Activated CD8-positive, alpha-beta memory T cell treated with anti-CD3 and anti-CD28 coated beads, Interleukin-2, amount 10 ng/mL, durations not matched to agents 7 days and 5 days (primary cell): ENCODE measurements around the gene MAMDC4. TPM values are rescaled to one million over a fixed set of nuclear protein-coding genes. Genes with fewer than 3 reads are reported as not detected.
A peak's percentile ranks its signal among the peaks of the same experiment; 100 is the strongest.
"Not testable (repeated sequence)": the region's sequence is repeated elsewhere in the genome, so short reads cannot be mapped to it uniquely, and the experiment has no call there.

Source experiments
- ATAC-seq: fragments of 150-1000 bp; cut with Tn5 transposase; one replicate; pipeline ENCODE4 v1.10.0; 2021; ENCODE audit warnings: moderate library complexity
- CTCF ChIA-PET: fragments of 350-600 bp; sonication (Branson Sonifier 250); formaldehyde crosslinking; loops from one replicate; lab custom pipeline; 2021; ENCODE audit warnings: antibody characterized with exemption; lab: Charles Lee
- DNase-seq: peaks from one replicate; pipeline ENCODE4 v3.0.0-alpha.2; 2020
- H3K27ac Mint-ChIP-seq: one replicate; pipeline ENCODE4 v1.8.0; 2021; ENCODE audit warnings: mild to moderate bottlenecking, mixed read lengths
- H3K27me3 Mint-ChIP-seq: one replicate; pipeline ENCODE4 v1.8.0; 2021; ENCODE audit warnings: mixed read lengths
- H3K36me3 Mint-ChIP-seq: one replicate; pipeline ENCODE4 v1.8.0; 2021; ENCODE audit warnings: mild to moderate bottlenecking, mixed read lengths
- H3K4me1 Mint-ChIP-seq: one replicate; pipeline ENCODE4 v1.8.0; 2021; ENCODE audit warnings: mixed read lengths
- H3K4me3 Mint-ChIP-seq: one replicate; pipeline ENCODE4 v1.8.0; 2021; ENCODE audit warnings: mild to moderate bottlenecking, moderate library complexity, mixed read lengths
- H3K9me3 Mint-ChIP-seq: one replicate; pipeline ENCODE4 v1.8.0; 2022; ENCODE audit warnings: low read depth, mixed read lengths
- total RNA-seq, 2 experiments: library from RNA; stranded (reverse); gene quantifications; one replicate each; pipeline ENCODE4 v1.2.3, GENCODE V29; 2021

MAMDC4 gene
- total RNA-seq, 2 experiments from 2014 or later = 13.4 to 15.5 TPM

DNA sequence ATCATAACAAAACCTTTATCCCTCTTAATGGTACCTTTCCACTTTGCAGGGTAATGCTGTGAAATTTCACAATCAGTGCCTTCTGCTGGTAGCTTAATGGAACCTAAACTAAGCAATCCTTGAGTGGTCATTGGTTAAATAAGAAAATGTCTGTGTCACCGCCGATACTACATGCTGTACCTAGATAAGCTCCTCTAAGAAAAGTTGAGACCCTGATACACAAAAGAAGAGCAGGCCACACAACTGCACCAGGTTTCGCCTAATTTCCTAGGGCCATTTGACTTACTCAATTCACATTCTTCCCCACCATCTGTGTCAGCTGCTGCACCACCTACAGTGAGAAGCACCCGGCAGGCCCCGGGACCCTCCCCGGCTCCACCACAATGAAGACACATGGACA is 23.0 kb downstream of the MAMDC4 start:
- H3K4me3 Mint-ChIP-seq = no peak overlapping the region
- CTCF ChIA-PET = interaction anchor here (0.7 to 1.0 kb wide), 4 partner anchors 18 to 155 kb away, joined by 3 to 4 read pairs (median 3); no protein-coding TSS in a partner anchor
- ATAC-seq (no peak), DNase-seq (no peak)
- H3K4me1 Mint-ChIP-seq = peaks cover 3% of the 10 kb centered on the region
- no peaks in the 10 kb centered on the region for H3K27me3 Mint-ChIP-seq
- no peak overlapping the region for H3K27ac Mint-ChIP-seq
- H3K9me3 Mint-ChIP-seq = no peaks in the 10 kb centered on the region
- peaks cover 2% of the 10 kb centered on the region for H3K36me3 Mint-ChIP-seq

DNA sequence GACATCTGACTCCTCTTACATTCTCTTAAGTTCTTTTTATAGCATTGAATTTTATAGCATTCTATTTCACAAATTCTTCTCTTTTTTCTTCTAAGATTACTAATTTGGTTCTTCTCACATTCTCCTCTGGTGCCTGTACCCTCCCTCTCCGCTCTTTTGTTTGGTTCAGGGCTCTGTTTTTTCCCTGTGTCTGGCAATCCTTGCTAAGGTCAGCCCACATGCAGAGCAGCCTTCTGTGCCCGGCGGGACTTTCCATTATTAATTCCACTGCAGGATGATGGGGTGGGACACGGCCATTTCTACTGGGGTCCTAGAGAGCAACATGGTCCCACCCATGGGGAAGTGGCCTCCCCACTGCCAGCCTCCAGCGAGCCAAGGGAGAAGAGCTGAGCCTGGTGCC is 24.3 kb downstream of the MAMDC4 start:
- no peak overlapping the region for H3K27ac Mint-ChIP-seq
- no peak overlapping the region for H3K4me3 Mint-ChIP-seq
- H3K4me1 Mint-ChIP-seq = peaks cover 15% of the 10 kb centered on the region
- no peaks in the 10 kb centered on the region for H3K9me3 Mint-ChIP-seq
- peaks cover 2% of the 10 kb centered on the region for H3K36me3 Mint-ChIP-seq
- H3K27me3 Mint-ChIP-seq = no peaks in the 10 kb centered on the region
- ATAC-seq = no peak
- no peak for DNase-seq
- CTCF ChIA-PET = no interaction called here

DNA sequence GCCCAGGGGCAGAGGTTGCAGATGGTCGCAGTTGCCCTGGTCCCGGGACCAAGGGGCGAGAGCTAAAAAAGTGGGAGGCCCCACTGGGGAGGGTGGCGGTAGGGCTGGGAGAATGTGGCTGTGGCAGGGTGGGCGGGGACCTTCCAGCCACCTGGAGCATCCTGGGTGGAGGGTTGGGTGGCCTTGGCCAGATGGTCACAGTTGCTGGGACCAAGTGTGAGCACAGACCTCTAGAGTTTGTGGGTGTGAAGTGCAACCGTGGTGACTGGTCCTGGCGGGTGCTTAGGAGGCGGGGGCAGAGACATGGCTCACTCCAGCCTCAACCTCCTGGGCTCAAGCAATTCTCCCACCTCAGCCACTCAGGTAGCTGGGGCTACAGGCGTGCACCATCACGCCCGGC is 28.5 kb downstream of the MAMDC4 start:
- CTCF ChIA-PET = interaction anchor here (1.3 to 3.6 kb wide), 4 partner anchors 22 to 56 kb away, joined by 3 to 23 read pairs (median 8); partner anchors contain the start of gene AJM1
- H3K4me3 Mint-ChIP-seq = no peak overlapping the region

DNA sequence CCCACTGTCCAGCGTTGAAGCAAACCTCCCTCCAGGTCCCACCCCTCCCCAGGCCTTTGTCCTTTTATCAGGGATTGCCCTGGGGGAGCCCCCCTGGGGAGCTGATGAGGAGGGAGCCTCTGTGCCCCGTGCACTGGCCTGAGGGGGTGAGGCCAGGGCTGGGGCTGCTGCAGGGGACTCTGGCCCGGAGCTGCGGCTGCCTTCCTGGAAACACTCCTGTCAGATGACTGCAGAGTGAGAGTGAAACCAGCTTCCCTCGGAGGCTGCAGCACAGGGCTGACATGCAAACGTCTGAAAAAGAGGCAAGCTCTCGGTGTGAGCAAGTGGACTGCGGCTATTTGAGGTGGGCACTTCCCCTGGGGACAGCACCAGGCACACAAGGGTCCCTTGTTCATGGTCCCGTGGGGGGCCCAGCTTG is 29.6 kb downstream of the MAMDC4 start:
- Mint-ChIP-seq H3K27ac (peak overlapping the region; percentile 88), H3K4me1 (peaks cover 46% of the 10 kb centered on the region), H3K4me3 (peak overlapping the region; percentile 76), H3K9me3 (no peaks in the 10 kb centered on the region), H3K27me3 (no peaks in the 10 kb centered on the region), H3K36me3 (no peaks in the 10 kb centered on the region)
- CTCF ChIA-PET = interaction anchor here (0.7 to 3.6 kb wide), 16 partner anchors 14 to 355 kb away, joined by 3 to 23 read pairs (median 4); partner anchors contain the start of genes AJM1 and FBXW5
- DNase-seq (peak; percentile 87), ATAC-seq (peak; percentile 28)

More for the DNA sequence above, 28.5 kb downstream of the MAMDC4 start:
- DNase-seq = no peak
- no peak for ATAC-seq
- Mint-ChIP-seq H3K9me3 (no peaks in the 10 kb centered on the region), H3K36me3 (no peaks in the 10 kb centered on the region), H3K27ac (no peak overlapping the region), H3K4me1 (peaks cover 46% of the 10 kb centered on the region), H3K27me3 (no peaks in the 10 kb centered on the region)

DNA sequence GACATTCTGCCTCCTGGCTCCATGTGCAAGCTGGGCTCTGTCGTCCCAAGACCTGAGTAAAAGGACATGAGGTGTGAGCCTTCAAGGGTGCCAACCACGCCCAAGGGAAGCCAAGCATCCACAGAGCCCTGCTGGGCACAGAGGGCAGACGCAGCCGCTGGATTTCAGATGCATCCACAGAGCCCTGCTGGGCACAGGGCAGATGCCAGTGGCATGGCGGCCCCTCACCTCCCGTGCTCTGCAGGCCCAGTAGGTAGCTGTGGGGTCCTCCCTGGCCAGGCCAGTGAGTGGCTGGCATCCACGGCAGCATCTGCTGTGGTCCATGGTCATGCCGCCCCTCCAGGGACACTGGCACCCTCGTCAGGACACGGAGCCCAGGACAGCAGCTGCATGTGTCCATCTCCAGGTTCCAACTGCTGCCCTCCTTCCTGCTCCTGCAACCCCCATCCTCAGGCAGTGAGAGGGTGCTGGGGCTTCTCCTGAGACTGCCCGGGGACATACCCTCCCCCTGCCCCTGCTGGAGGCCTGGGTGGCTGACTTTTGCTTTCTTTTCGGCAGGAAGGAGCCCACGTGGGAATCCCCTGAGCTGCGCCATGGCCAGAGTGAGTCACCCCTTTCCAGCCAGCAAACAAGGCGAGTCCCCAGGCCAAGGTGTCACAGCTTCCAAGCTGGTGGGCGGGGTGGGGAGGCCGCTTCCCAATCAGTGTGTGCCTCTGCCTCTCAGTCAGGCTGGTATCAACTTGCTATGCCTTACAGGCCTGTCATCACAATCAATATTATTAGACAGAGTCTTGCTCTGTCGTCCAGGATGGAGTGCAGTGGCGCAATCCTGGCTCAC is 30.2 kb downstream of the MAMDC4 start:
- CTCF ChIA-PET = interaction anchor here (0.7 to 3.6 kb wide), 15 partner anchors 14 to 354 kb away, joined by 3 to 23 read pairs (median 4); partner anchors contain the start of genes AJM1 and FBXW5
- Mint-ChIP-seq H3K4me1 (peaks cover 50% of the 10 kb centered on the region), H3K27ac (peak overlapping the region; percentile 88), H3K27me3 (no peaks in the 10 kb centered on the region), H3K4me3 (peak overlapping the region; percentile 76), H3K9me3 (no peaks in the 10 kb centered on the region), H3K36me3 (peaks cover 4% of the 10 kb centered on the region)
- peak; percentile 50 for ATAC-seq
- DNase-seq = peak; percentile 94

DNA sequence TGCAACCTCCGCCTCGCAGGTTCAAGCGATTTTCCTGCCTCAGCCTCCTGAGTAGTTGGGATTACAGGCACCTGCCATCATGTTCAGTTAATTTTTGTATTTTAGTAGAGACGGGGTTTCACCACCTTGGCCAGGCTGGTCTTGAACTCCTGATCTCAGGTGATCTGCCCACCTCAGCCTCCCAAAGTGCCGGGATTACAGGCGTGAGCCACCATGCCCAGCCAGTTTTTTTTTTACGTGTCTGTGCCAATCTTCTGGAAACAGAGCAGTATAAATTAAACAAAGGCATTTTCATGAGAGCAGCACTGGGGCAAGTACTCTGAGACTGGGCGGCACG is 30.8 kb downstream of the MAMDC4 start:
- Mint-ChIP-seq H3K4me1 (peaks cover 50% of the 10 kb centered on the region), H3K27ac (peak overlapping the region; percentile 88), H3K4me3 (peak overlapping the region; percentile 76)
- ATAC-seq, DNase-seq, H3K36me3 Mint-ChIP-seq, H3K9me3 Mint-ChIP-seq, H3K27me3 Mint-ChIP-seq: not testable (repeated sequence)
- CTCF ChIA-PET = interaction anchor here (1.1 to 3.6 kb wide), 8 partner anchors 15 to 185 kb away, joined by 3 to 23 read pairs (median 4); partner anchors contain the start of genes AJM1 and FBXW5

DNA sequence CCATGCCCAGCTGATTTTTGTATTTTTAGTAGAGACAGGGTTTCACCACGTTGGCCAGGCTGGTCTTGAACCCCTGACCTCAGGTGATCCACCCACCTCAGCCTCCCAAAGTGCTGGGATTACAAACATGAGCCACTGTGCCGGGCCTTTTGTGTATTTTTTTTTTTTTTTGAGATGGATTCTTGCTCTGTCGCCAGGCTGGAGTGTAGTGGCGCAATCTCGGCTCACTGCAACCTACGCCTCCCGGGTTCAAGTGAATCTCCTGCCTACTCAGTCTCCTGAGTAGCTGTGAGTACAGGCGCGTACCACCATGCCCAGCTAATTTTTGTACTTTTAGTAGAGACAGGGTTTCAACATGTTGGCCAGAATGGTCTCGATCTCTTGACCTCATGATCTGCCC is 31.5 kb downstream of the MAMDC4 start:
- not testable (repeated sequence) for H3K4me3 Mint-ChIP-seq, H3K27me3 Mint-ChIP-seq, H3K36me3 Mint-ChIP-seq, DNase-seq, ATAC-seq, H3K9me3 Mint-ChIP-seq
- CTCF ChIA-PET = interaction anchor here (1.5 to 3.2 kb wide), 3 partner anchors 40 to 96 kb away, joined by 4 to 24 read pairs (median 6); partner anchors contain the start of genes AJM1 and FBXW5
- Mint-ChIP-seq H3K27ac (peak overlapping the region; percentile 88), H3K4me1 (peaks cover 57% of the 10 kb centered on the region)

DNA sequence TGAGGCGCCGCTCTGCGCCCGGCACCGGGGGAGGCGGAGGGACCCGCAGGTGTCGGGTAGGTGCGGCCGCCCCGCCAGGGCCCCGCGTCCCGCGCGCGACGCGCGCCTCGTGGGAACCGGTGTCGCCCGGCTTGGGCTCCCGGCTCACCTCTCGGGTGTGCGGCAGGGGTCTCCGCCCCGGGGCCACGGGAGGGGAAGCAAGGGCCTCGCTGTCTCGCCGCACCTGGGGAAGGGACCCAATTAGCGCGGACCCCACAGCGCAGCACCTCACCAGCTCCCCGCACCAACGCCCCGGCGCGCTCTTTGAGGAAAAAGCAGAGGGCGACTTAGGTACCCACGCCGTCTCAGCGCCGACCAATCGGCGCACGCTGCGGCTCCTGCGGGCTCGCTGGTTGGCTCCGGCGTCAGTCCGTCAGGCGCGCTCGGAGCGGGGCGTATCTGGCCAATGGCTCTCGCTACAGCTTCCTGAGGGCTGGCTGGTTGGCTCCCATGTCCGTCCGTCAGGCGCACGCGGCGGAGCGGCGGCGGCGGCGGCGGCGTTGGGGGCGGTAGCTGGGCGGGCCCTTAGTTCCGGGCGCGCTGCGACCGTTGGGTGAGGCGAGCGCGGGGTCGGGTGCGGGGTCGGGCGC is 33.9 kb downstream of the MAMDC4 start, which contains the start of gene TRAF2:
TRAF2 (plus strand) TSS at position 567 of the 629 bp plus-strand sequence. CDS start 12,225 bp downstream, outside the sequence.
- peak within 1 kb of the TSS; percentile 96 for H3K4me3 Mint-ChIP-seq
- DNase-seq = peak; percentile 98
- peaks cover 62% of the 10 kb centered on the region for H3K4me1 Mint-ChIP-seq
- no peaks in the 10 kb centered on the region for H3K27me3 Mint-ChIP-seq
- CTCF ChIA-PET = interaction anchor here (0.7 to 3.2 kb wide), 8 partner anchors 16 to 149 kb away, joined by 3 to 24 read pairs (median 5); partner anchors contain the start of genes AJM1, C8G and FBXW5
- peak within 1 kb of the TSS; percentile 88 for H3K27ac Mint-ChIP-seq
- ATAC-seq = peak; percentile 91
- H3K9me3 Mint-ChIP-seq = no peaks in the 10 kb centered on the region
- peaks cover 12% of the 10 kb centered on the region for H3K36me3 Mint-ChIP-seq

DNA sequence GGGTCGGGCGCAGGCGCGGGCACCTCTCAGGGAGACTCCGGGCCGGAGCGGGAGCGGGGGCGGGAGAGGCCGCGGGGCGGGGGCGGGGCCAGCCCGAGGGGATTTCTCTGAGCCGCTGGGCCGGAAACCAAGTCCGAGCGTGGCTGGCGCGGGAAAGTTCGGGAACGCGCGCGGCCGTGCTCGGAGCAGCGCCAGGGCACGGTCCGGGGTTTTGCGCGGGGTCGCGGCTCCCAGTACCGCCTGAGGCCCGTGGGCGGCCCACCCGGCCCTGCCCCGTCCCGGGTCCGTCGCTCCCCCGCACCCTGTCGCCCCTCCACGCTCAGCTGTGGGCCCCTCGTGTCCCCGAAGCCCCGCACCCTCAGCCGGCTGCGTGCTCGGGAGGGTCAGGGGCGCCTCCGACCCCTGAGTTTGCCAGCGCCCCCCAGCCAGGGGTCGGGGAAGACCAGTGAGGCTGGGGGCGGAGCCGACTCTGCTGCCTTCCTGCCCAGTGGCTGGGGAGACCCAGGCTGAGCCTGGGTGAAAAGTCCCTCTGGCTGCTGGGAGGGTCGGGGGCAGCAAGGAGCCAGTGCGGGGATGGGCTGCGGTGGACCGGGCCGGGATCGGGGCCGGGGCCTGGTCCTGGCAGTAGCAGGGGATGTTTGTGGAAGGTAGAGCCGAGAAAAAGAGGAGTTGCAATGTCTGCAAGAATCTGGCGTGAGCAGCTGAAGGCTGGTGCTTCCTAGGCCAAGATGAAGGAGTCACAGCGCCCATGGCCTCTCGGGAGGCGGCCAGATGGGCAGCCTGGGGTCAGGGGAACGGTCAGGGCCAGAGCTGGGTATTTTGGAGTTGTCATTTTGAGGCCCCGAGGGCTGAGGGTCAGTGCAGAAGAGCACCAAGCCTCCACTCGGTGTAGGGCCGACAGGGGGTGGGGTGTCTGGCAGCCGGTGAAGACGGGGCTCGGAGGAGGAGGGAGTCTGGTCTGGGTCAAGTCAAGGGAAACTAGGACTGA is 34.8 kb downstream of the MAMDC4 start:
- CTCF ChIA-PET = interaction anchor here (0.7 to 3.2 kb wide), 10 partner anchors 12 to 148 kb away, joined by 3 to 24 read pairs (median 5); partner anchors contain the start of genes AJM1, C8G and FBXW5

DNA sequence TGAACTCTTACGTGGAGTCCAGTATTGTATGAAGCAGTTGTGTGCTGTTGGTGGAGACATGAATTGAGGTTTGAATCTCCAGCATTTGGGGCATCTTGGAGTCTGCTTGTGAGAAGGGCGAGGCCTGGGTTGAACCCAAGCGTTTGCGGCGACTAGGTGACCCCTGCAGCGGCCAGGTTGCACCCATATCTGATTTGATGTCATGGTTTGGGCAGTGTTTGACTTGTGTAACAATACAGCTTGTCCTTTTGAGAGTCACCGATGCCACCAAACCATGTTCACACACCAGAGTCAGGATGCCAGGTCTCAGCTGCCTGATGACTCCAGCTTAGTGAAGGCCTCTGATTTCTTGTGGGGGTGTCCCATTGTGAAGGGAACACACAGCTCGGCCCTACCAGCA is 36.3 kb downstream of the MAMDC4 start:
- Mint-ChIP-seq H3K27ac (peak overlapping the region; percentile 8), H3K36me3 (peaks cover 22% of the 10 kb centered on the region), H3K4me1 (peaks cover 44% of the 10 kb centered on the region), H3K27me3 (no peaks in the 10 kb centered on the region), H3K9me3 (no peaks in the 10 kb centered on the region), H3K4me3 (peak overlapping the region; percentile 18)
- no peak for ATAC-seq
- DNase-seq = no peak
- CTCF ChIA-PET = interaction anchor here (0.6 to 1.9 kb wide), 3 partner anchors 11 to 187 kb away, joined by 3 to 11 read pairs (median 4); partner anchors contain the start of gene AJM1

More for the DNA sequence above, 34.8 kb downstream of the MAMDC4 start:
- Mint-ChIP-seq H3K27ac (peak overlapping the region; percentile 88), H3K4me3 (peak overlapping the region; percentile 96), H3K27me3 (no peaks in the 10 kb centered on the region), H3K36me3 (peaks cover 17% of the 10 kb centered on the region), H3K4me1 (peaks cover 54% of the 10 kb centered on the region), H3K9me3 (no peaks in the 10 kb centered on the region)
- ATAC-seq = peak; percentile 31
- DNase-seq = peak; percentile 65

DNA sequence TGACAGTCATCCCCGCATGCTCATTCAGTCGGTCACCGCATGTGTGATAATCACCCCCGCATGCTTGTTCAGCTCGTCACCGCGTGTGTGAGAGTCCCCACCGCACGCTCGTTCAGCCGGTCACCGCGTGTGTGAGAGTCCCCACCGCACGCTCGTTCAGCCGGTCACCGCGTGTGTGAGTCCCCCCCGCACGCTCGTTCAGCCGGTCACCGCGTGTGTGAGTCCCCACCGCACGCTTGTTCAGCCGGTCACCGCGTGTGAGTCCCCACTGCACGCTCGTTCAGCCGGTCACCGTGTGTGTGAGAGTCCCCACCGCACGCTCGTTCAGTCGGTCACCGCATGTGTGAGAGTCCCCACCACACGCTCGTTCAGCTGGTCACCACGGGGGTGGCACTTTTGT is 37.7 kb downstream of the MAMDC4 start:
- DNase-seq = no peak
- Mint-ChIP-seq H3K4me1 (peaks cover 38% of the 10 kb centered on the region), H3K4me3 (no peak overlapping the region), H3K36me3 (peaks cover 22% of the 10 kb centered on the region), H3K27me3 (no peaks in the 10 kb centered on the region), H3K27ac (no peak overlapping the region), H3K9me3 (no peaks in the 10 kb centered on the region)
- CTCF ChIA-PET = no interaction called here
- ATAC-seq = no peak

DNA sequence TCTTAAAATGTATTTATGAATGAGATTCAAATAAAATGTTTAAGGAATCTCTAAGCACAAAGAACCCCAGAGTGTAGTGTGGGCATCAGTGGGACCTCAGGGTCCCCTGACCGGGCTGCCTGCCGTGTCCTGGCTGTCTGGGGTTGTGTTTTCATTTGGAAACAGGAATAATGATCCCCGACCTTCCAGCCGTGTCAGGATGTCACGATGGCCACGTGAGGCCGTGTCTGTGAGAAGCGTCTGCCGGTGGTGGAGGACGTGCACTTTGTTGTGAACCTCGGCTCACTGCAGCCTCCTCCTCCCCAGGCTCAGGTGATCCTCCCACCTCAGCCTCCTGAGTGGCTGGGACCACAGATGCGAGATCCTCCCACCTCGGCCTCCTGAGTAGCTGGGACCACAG is 38.5 kb downstream of the MAMDC4 start:
- peaks cover 36% of the 10 kb centered on the region for H3K4me1 Mint-ChIP-seq
- no peaks in the 10 kb centered on the region for H3K27me3 Mint-ChIP-seq

More for the DNA sequence above, 38.5 kb downstream of the MAMDC4 start:
- CTCF ChIA-PET = no interaction called here
- H3K4me3 Mint-ChIP-seq = no peak overlapping the region
- no peak overlapping the region for H3K27ac Mint-ChIP-seq
- peaks cover 26% of the 10 kb centered on the region for H3K36me3 Mint-ChIP-seq
- H3K9me3 Mint-ChIP-seq = no peaks in the 10 kb centered on the region
- no peak for DNase-seq
- ATAC-seq = no peak
